GM21529 (cell line): Measurements from ENCODE around the gene GRK4.
"Not testable (repeated sequence)": the region's sequence is repeated elsewhere in the genome, so short reads cannot be mapped to it uniquely, and the experiment has no call there.

ENCODE experiments used
- ATAC-seq: cut with Tn5 transposase; IDR thresholded peaks from one replicate; pipeline ENCODE4 v1.9.1; 2021; ENCODE audit not compliant: unreplicated experiment

Gene GRK4

GRCh38 chr4:2958446-2958845 is 4.9 kb upstream of the GRK4 start:
- no peak for ATAC-seq

- ATAC-seq = not testable (repeated sequence)
These were observed 2.9 kb upstream of the GRK4 start for GRCh38 chr4:2960450-2960849.

- ATAC-seq = no peak
These were observed 2.0 kb upstream of the GRK4 start for GRCh38 chr4:2961421-2961810.

- ATAC-seq = peak; percentile 30
These were observed 1.4 kb upstream of the GRK4 start for GRCh38 chr4:2961811-2962441.

- ATAC-seq = peak; percentile 31
These were observed 677 bp upstream of the GRK4 start for GRCh38 chr4:2962614-2963174.

- ATAC-seq = no peak
These were observed 648 bp downstream of the GRK4 start for GRCh38 chr4:2963966-2964471.

- ATAC-seq = no peak
These were observed 1.4 kb downstream of the GRK4 start for GRCh38 chr4:2964706-2965258.

- no peak for ATAC-seq
These were observed 1.9 kb downstream of the GRK4 start for GRCh38 chr4:2965262-2965661.

- no peak for ATAC-seq
These were observed 5.0 kb downstream of the GRK4 start for GRCh38 chr4:2968381-2968780.

GRCh38 chr4:2971275-2971674 is 7.9 kb downstream of the GRK4 start:
- no peak for ATAC-seq

- no peak for ATAC-seq
These were observed 14.1 kb downstream of the GRK4 start for GRCh38 chr4:2977211-2978088.

- ATAC-seq = no peak
These were observed 18.0 kb downstream of the GRK4 start for GRCh38 chr4:2981256-2981819.

GRCh38 chr4:2982012-2982411 is 18.6 kb downstream of the GRK4 start:
- ATAC-seq = no peak

GRCh38 chr4:2983715-2984114 is 20.3 kb downstream of the GRK4 start:
- not testable (repeated sequence) for ATAC-seq

- no peak for ATAC-seq
These were observed 27.9 kb downstream of the GRK4 start for GRCh38 chr4:2991243-2991642.

- no peak for ATAC-seq
These were observed 31.5 kb downstream of the GRK4 start for GRCh38 chr4:2994917-2995316.

GRCh38 chr4:2995546-2996265 is 32.3 kb downstream of the GRK4 start:
- ATAC-seq = no peak

GRCh38 chr4:2996415-2996814 is 33.0 kb downstream of the GRK4 start:
- no peak for ATAC-seq

GRCh38 chr4:3007724-3008123 is 44.4 kb downstream of the GRK4 start:
- ATAC-seq = no peak

- no peak for ATAC-seq
These were observed 46.1 kb downstream of the GRK4 start for GRCh38 chr4:3009422-3009821.

- no peak for ATAC-seq
These were observed 47.2 kb downstream of the GRK4 start for GRCh38 chr4:3010577-3010976.
